ENCODE measurements around the gene IL1R2. TPM values are rescaled to one million over a fixed set of nuclear protein-coding genes. Genes with fewer than 3 reads are reported as not detected.
A peak's percentile ranks its signal among the peaks of the same experiment; 100 is the strongest.

The IL1R2 gene
- total and polyA plus RNA-seq, 9 of the 15 experiments (the other 6 are each of a cell fraction or from before 2014, with no cell fraction given): 0.13 TPM; not detected in 8

- TF ChIP-seq ZBTB40 (IDR thresholded peaks at IDR 0.05) (0 out of 2 replicates have a peak, but pooled peaks have one; percentile 38), ZBTB40 (CRISPR knock-in tag; IDR thresholded peaks at IDR 0.05) (no peak), EZH2 (IDR thresholded peaks at IDR 0.05; ENCODE audit: borderline replicate concordance, low read depth, low read length) (no peak), DDX20 (tag; IDR thresholded peaks at IDR 0.05; ENCODE audit: low read depth) (no peak), IRF2 (CRISPR knock-in tag; IDR thresholded peaks at IDR 0.05) (no peak), NCOA4 (IDR thresholded peaks at IDR 0.05; ENCODE audit: partially characterized antibody) (no peak), STAT6 (CRISPR knock-in tag; IDR thresholded peaks at IDR 0.05) (no peak), CREB3 (tag; conservative IDR thresholded peaks at IDR 0.05; ENCODE audit: low read depth) (peak; percentile 48), BRCA1 (IDR thresholded peaks at IDR 0.05) (no peak), BRCA1 (CRISPR knock-in tag; IDR thresholded peaks at IDR 0.05) (no peak), RBM22 (IDR thresholded peaks at IDR 0.05; ENCODE audit: low read depth, low read length, poor library complexity, severe bottlenecking) (no peak), ARID2 (IDR thresholded peaks at IDR 0.05) (no peak), LEF1 (IDR thresholded peaks at IDR 0.05) (peak; percentile 60; the same call in 1 of the 2 replicates), ATF1 (CRISPR knock-in tag; IDR thresholded peaks at IDR 0.05) (no peak), ATF1 (tag; IDR thresholded peaks at IDR 0.05) (peak; percentile 33; the same call in 1 of the 2 replicates), KAT8 (IDR thresholded peaks at IDR 0.05; ENCODE audit: low read depth) (no peak)
Measured at GRCh38 chr2:102063941-102064678, 72.3 kb downstream of the IL1R2 start (continued).

Measured in K562 (cell line).